ENCODE data around the gene STBD1.

GRCh38 chr4:76270244-76271175 is 36.0 kb upstream of the STBD1 start:
- TF ChIP-seq CTCF (IDR thresholded peaks at IDR 0.05; ENCODE audit: poor library complexity) (no peak), EZH2 (IDR thresholded peaks at IDR 0.05; ENCODE audit: borderline replicate concordance) (no peak)
